ENCODE data around the gene RANBP3.
"Not testable (repeated sequence)": the region's sequence is repeated elsewhere in the genome, so short reads cannot be mapped to it uniquely, and the experiment has no call there.

The RANBP3 gene

DNA sequence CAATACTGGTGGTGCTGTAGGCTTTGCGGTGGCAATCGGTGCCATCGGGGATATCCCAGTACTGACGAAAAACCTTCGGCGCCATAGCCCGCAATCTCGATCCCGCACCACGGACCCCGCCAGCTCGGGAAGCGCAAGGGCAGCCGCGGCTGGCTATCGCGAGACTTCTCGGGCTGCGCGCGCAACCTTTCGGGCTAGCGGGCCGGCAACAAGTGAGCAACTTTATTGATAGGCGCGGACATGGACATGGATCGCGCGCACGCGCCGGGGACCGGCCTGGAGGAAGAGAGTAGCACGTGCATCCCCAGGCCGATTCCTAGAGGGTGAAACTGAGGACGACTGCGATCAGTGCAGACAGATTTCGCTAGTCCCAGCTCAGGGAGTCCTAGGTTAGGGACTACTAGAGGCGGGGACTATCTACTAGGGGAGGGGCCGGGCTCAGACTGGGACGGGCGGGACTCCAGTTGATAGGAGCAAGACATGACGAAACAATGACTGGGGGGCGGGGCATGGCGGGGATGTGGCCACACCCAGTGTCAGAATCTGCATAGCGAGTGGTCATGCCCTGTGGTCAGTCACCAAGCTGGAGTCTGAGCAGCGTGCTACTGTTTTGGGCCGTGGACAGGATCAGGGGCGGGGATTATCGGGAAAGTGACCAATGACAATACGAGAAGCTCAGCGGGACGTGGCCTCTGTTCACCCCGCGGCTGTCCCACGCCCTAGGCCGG lies 74.2 kb downstream of the RANBP3 start, which contains the start of gene NDUFA11:
Gene NDUFA11, minus strand, starts transcription at position 167 of the 728 bp plus-strand sequence. Its CDS starts 82 bp downstream, at position 85.
- DNase-seq (ENCODE audit: low spot score), result peak; percentile 95

- DNase-seq (ENCODE audit: low spot score), result no peak
Observed at GRCh38 chr19:5903056-5903623, 74.8 kb downstream of the RANBP3 start.

- DNase-seq (ENCODE audit: low spot score), result no peak
Observed at GRCh38 chr19:5900976-5901375, 77.0 kb downstream of the RANBP3 start.

DNA sequence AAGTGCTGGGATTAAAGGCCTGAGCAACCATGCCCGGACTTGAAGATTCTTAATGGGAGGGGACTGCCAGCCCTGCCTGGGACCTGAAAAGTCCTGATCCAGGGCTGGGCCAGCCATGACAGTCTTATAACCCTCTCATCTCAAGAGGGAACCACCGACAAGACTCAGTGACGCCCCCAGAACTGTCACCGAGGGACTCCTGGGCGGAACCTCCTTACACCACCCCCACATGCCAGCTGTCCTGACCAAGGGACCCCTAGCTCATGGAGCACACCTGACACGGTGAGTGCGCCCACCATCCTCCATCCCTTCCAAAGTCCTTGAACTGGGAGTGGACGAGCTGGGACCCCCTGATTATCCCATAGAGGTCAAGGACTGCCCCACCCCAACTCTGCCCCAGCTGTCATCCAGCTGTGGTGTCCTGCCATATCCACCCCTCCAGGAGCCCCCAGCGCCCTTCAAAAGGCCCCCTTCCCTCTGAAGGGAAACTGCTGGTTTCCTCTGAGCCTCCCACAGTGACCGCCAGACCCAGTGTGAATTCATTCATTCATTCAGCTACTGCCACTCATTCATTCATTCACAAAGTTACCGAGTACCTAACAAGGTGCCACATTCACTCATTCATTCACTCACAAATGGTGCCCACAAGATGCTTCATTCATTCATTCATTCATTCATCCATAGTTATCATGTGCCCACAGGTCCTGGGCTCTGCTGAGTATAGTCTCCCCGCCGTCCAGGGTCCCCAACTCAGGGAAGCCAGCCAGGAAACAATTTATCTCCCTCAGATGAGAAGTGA lies 78.0 kb downstream of the RANBP3 start:
- DNase-seq (ENCODE audit: low spot score), result no peak

GRCh38 chr19:5897189-5897969 lies 80.6 kb downstream of the RANBP3 start:
- no peak for DNase-seq (ENCODE audit: low spot score)

- DNase-seq (ENCODE audit: low spot score), result no peak
Observed at GRCh38 chr19:5896365-5897076, 81.4 kb downstream of the RANBP3 start.

DNA sequence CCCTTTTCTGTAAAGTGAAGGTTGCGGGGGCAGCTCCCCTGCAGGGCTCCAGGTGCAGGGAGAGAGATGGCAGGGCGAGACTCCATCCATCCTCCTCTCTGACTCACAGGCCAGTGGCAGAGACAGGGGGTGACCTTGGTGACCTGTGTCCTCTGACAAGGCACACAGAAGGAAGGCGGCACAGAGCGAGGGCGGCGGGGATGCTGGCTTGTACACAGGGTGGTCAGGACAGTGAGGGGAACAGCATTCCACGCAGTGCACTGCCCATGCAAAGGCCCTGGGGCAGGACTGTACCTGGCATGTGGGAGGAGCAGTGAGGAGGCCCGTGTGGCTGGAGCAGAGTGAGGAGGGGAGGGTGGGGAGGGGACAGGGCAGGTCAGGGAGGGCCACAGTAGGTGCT lies 82.0 kb downstream of the RANBP3 start:
- no peak for DNase-seq (ENCODE audit: low spot score)

DNA sequence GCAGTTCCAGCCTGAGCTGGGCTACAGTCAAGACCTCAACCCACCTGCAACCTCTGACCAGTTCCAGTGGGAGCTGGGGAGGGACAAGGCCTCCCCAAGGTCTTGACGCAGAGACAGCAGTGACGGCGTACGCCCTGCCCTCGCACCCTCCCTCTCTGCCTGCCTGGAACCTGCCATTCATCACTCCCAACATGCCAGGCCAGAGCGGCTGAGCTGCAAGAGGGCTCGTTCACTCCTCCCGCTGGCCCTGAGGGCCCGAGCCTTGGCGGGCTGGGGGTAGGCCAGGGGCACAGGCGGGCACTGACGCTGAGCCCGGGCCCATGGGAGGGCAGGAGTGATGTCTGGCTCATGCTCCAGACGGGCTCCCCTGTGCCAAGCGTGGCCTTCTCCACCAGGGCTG lies 82.5 kb downstream of the RANBP3 start:
- DNase-seq (ENCODE audit: low spot score), result no peak

DNA sequence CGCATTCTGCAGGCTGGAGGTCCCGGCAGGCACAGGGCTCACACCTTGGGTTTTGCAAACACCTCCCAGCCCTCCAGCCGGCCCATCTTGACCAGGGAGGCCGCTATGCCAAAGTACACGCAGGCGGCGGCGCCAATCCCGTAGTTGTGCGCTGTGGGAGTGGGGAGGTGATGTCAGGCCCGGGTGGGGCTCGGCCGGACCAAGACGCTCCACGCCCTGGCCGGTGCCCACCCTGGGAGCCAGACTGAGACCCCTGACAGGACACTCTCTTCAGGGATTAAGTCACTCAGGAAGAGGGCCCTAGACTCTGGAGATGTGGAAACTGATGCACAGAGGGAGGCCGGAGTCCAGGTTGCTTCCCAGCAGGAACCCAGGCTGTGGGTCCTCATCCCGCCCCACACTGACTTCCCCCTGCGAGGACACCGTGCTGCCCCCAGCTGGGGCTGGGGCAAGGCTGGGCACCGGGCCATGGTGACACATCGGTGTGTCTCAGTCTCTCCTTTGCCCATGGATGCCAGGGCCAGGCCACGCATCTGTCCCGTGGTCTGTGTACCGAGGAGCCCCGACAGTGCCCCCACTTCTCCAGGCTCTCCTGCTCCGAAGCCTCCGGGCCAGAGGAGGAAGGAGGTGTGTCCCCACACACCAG lies 83.1 kb downstream of the RANBP3 start:
- DNase-seq (ENCODE audit: low spot score), result no peak

GRCh38 chr19:5893907-5894703 lies 83.8 kb downstream of the RANBP3 start:
- DNase-seq (ENCODE audit: low spot score), result no peak

GRCh38 chr19:5893296-5893903 lies 84.5 kb downstream of the RANBP3 start:
- DNase-seq (ENCODE audit: low spot score), result no peak

DNA sequence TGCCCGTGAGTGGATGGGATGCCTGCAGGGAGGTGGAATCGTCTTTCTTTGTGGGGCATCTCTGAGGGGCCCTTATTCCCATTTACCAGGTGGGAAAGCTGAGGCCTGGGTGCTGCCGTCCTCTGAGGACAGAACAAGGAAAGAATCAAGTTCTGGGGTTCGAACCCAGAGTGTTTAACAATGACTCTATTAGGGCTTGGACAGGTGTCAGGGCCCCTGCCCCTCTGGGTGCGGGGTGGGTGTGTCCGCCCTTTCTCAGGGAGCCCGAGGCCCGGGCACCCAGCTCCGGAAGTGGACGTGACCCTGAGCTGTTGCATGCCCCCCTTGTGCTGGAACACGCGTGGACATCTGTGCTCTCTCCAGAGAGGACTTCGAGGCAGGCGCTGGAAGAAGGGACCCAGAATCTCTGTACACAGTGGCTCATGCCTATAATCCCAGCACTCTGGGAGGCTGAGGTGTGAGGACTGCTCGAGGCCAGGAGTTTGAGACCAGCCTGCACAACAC lies 85.1 kb downstream of the RANBP3 start:
- no peak for DNase-seq (ENCODE audit: low spot score)

DNA sequence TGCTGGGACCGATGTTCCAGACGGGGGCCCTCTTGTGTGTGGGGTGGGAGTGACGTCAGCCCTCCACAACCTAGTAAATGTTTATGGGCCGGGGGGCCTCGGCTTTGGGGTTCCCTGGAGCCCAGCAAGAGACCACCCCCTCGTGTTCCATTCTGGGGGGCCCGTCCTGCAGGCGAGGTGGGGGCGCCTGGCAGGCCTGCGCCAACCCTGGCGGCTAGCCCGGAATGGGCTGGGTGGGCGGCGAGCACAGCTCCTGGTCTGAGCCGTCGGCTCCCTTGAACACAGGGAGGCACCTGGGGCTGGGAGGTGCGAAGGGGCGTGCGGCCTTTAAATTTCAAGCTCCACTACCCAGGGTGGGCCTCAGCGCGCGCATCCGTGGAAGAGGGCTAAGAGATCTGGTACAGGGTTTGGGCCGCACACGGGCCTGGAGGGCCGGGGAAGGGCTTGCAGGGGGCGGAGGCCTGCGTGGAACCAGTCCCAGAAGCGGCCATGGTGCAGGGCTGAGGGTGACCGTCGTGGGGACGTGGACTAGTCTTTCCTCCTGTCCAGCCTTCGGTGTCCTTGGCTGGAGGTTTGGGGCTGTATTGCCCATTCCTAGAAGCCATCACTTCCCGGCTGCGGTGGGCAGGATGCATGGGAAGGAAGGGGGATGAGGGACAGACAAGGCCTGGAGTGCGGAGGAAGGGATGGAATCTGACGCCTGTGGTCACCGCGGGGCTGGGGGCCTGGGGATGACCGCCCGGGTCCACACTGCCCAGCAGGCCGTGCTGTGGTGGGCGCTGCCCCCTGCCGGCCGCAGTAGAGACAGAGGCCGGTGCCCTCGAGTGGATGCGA lies 85.8 kb downstream of the RANBP3 start:
- DNase-seq (ENCODE audit: low spot score), result peak; percentile 81

DNA sequence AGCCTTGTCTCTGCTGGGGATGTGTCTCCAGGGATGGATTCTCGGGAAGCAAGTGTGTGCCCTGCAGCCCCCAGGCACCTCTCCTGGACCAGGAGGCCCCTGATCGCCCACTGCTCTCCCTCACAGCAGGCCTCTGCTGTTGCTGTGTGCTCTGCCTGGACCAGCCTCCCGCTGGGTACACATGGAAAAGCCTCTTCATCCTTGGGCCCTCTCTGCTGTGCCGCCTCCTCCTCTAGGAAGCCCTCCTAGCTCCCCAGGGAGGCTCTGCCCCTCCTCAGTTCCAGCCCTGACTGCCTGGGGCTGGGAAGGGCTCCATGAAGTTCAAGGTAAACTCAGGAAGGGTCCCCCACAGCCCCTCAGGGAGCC lies 86.4 kb downstream of the RANBP3 start:
- DNase-seq (ENCODE audit: low spot score), result no peak

- DNase-seq (ENCODE audit: low spot score), result no peak
Observed at GRCh38 chr19:5890099-5890498, 87.8 kb downstream of the RANBP3 start.

DNA sequence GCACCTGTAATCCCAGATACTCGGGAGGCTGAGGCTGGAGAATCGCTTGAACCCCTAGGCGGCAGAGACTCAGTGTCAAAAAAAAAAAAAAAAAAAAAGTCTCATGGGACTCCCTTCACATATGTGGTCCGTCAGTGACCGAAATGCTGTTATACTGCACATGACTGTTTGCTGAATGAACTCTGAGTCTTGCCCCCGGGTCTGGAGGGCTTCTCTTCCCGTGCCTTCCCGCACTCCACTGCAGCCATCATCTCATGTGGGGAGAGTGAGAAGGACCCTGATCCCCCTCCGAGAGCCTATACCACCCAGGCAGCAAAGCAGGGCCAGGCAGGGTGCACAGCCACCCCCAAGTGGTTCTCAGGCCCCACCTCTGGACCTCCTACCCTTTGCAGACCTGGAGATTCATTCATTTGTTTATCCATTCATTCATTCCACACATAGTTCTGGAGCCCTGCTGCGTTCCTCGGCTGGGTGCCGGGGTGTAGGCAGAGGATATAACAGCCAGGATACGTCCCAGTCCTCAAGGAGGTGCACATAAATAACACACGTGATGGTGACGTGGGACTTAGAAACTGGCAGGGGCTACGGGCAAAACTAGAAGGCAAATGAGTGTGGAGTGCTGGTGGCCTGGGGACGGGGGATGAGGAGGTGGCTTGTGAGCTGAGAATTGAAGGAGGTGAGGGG lies 88.5 kb downstream of the RANBP3 start:
- DNase-seq (ENCODE audit: low spot score), result no peak

- not testable (repeated sequence) for DNase-seq (ENCODE audit: low spot score)
Observed at GRCh38 chr19:5884065-5884811, 93.7 kb downstream of the RANBP3 start.

Measured in D341Med (cell line).